Kidney tubule cell (primary cell): ENCODE data around the gene PHETA1.
"Not testable (repeated sequence)": the region's sequence is repeated elsewhere in the genome, so short reads cannot be mapped to it uniquely, and the experiment has no call there.

Experiments used
- DNase-seq: peaks from one replicate; pipeline ENCODE4 v3.0.0-alpha.2; 2018; ENCODE audit warnings: low spot score

Gene PHETA1

GRCh38 chr12:111349101-111349747 is 19.7 kb downstream of the PHETA1 start:
- DNase-seq, result no peak

GRCh38 chr12:111347891-111348644 is 20.8 kb downstream of the PHETA1 start:
- DNase-seq, result no peak

- no peak for DNase-seq
These were observed 24.5 kb downstream of the PHETA1 start for GRCh38 chr12:111344254-111344875.

- no peak for DNase-seq
These were observed 25.7 kb downstream of the PHETA1 start for GRCh38 chr12:111343181-111343580.

DNA sequence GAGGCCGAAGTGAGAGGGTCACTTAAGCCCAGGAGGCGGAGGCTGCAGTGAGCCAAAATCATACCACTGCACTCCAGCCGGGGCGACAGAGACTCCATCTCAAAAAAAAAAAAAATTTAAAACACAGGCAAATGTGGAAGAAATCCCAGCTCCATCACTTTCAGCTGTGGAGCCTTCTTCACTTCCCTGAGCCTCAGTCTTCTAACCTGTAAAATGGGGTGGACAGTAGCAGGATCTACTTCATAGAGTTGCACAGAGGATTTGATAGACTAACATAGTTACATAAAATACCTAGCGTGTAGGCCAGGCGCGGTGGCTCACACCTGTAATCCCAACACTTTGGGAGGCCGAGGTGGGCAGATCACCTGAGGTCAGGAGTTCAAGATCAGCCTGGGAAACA is 26.5 kb downstream of the PHETA1 start:
- DNase-seq, result no peak

DNA sequence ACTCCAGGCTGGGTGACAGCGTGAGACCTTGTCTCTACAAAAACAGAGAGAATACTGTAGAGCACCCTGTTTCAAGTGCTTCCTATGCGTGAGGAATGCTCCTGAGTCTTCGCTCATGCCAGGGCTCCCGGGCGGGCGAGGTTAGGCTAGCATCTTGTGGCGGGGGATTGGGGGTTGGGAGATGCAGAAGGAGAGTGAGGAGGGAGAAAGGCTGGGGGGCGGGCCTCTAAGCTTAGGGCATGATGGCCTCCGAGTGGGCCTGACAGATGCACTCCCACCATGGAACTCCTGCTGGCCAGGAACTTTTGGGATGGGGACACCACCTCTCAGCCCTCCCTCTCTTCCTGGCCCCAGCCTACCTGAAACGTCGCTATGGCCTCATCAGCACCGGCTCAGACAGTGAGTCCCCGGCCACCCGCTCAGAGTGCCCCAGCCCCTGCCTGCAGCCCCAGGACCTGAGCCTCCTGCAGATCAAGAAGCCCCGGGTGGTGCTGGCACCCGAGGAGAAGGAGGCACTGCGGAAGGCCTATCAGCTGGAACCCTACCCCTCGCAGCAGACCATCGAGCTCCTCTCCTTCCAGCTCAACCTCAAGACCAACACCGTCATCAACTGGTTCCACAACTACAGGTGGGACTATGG is 27.3 kb downstream of the PHETA1 start:
- DNase-seq, result no peak

DNA sequence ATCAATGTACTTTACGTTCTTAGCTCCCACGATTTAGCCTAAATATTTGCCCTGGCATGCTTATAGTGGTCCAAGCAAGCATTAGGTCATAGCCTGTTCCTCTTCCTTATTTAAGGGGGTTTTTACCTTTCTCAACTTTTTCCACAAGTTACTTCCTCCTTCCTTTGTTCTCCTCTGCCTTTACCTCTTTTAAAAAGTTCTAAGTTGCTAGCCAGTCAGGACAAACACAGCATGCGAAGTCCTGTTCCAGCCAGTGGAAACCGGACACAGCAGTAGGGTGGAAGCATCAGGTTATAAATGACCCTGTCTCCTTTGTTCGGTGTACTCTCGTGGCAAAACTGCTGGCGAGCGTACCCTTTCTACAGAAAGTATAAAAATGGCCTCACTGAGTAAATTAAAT is 28.2 kb downstream of the PHETA1 start:
- DNase-seq, result not testable (repeated sequence)

- no peak for DNase-seq
These were observed 28.7 kb downstream of the PHETA1 start for GRCh38 chr12:111340231-111340630.

GRCh38 chr12:111339321-111339938 is 29.5 kb downstream of the PHETA1 start:
- DNase-seq, result no peak

DNA sequence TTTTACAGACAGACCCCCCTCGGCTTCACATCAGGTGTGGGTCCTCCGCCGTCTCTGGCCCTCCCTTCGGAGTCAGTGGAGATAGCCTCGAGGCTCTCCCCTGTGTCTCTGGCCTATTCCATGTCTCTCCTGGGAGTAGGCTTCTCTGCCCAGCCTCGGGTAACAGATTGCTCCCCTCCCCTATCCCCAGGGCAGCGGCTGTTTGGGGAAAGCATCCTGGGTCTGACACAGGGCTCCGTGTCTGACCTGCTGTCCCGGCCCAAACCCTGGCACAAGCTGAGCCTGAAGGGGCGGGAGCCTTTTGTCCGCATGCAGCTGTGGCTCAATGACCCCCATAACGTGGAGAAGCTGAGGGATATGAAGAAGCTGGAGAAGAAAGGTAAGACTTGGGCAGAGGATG is 30.8 kb downstream of the PHETA1 start:
- no peak for DNase-seq

DNA sequence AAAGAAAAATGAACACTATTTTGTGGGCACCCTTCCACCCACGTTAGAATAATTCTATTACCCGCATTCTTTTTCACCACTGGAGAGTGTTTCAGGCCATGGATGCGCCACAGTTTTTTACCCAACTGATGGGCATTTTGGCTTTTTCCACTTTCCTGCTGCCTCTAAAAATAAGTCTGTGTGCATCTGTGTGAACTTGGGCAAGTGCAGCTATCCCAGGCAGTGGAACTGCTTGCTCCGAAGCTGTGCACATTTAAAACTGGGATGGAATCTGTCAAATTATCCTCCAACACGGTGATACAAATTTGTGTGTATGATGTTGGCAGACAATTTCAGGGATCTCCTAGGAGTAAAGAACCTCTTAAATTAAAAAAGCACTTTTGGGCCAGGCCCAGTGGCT is 31.5 kb downstream of the PHETA1 start:
- no peak for DNase-seq

- not testable (repeated sequence) for DNase-seq
These were observed 32.5 kb downstream of the PHETA1 start for GRCh38 chr12:111336411-111336810.

DNA sequence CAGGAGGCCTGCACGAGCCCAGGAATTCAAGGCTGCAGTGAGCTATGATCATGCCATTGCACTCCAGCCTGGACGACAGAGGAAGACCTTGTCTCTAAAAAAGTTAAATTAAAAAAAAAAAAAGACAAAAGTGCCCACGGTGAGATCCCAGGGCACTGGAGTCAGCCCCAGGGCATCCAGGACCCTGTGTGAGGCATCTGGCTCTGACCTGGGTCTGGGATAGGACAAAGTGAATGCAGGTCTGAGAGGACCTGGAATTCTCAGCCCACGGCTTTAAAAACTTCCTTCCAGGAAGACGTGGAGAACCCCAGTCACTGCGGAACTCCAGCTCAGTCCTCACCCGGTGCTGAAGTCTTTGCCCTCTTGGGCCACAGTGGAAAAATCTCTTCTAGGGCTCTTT is 33.1 kb downstream of the PHETA1 start:
- no peak for DNase-seq

DNA sequence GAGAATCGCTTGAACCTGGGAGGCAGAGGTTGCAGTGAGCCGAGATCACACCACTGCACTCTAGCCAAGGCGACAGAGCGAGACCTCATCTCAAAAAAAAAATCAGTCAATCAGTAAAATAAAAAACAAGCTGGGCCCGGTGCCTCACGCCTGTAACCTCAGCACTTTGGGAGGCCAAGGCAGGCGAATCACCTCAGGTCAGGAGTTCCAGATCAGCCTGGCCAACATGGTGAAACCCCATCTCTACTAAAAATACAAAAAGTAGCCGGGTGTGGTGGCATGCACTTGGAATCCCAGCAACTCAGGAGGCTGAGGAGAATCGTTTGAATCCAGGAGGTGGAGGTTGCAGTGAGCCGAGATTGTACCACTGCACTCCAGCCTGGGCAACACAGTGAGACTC is 33.6 kb downstream of the PHETA1 start:
- not testable (repeated sequence) for DNase-seq

GRCh38 chr12:111334393-111334915 is 34.4 kb downstream of the PHETA1 start:
- no peak for DNase-seq

DNA sequence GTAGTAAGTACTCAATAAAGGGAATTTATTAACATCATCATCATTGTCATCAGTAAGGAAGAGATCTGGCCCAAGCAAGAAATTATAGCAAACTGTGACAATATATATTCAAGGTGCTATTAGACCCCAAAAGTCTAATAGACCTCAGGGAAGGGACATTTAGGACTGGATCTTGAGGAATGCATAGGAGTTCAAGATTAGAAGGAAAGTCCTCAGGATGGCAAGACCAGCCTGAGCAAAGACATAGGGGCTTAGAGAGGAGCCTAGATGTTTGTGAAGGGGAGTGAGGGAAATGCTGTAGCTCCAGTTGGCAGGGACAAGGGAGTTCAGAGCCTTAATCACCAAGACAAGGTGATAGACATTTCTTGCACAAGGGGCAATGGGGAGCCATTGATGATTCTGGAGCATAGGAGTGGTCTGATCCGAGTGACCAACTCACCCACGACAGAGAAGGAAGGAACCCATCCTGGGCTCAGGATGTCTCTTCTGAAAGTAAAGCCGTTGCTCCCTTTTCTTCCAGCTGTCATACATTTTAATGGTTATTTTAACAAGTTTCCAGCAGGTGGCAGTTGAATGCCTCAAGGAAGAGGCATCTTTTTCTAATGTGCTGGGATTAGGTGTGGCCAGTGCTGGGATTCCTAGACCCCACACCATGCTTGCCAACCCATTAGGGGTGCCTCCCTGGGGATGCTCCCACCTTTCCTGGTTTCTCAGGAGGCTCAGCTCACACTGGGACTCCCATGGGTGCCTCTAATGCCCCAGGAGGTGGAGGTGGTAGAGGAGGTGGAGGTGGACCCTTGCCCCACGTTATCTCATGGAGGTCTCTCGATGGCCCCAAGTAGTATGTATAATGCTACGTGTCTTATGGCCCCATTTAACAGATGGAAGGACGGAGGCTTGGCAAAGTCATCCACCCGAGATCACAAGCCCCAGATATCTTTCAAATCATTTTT is 37.8 kb downstream of the PHETA1 start:
- peak; percentile 63 for DNase-seq

DNA sequence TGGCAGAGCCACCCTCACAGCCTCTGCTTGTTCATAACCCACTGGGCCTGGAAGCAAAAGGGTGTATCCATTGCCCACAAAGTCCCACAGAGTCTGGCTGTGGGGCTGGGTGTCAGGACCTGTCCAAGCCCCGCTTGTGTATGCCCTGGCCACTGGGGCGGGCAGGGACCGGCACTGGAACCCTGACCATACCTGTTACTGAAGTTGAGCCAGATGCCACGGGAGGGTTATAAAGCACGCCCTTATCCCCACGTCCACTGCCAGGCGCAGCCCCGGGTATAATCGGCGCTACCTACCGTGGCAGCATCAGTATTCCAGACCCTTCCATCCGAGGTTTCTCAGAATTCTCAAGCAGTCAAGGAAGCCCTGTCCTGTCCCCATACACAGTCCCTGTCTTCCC is 40.8 kb downstream of the PHETA1 start:
- DNase-seq, result no peak

DNA sequence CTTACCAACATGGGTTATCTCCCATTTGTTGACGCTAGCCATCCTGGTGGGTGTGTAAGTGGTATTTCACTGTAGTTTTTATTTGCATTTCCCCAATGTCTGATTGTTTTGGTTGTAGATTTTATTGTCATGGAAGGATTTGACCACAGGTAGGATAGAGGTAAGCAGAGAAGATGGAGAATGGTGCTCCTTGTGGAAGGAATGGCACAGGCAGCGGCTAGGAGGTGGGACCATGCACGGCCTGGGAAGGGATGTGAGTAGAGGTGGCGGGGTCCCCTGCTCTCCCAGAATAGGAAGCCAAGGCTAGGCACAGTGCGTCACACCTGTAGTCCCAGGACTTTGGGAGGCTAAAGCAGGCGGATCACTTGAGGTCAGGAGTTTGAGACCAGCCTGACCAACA is 41.4 kb downstream of the PHETA1 start:
- DNase-seq, result no peak

DNA sequence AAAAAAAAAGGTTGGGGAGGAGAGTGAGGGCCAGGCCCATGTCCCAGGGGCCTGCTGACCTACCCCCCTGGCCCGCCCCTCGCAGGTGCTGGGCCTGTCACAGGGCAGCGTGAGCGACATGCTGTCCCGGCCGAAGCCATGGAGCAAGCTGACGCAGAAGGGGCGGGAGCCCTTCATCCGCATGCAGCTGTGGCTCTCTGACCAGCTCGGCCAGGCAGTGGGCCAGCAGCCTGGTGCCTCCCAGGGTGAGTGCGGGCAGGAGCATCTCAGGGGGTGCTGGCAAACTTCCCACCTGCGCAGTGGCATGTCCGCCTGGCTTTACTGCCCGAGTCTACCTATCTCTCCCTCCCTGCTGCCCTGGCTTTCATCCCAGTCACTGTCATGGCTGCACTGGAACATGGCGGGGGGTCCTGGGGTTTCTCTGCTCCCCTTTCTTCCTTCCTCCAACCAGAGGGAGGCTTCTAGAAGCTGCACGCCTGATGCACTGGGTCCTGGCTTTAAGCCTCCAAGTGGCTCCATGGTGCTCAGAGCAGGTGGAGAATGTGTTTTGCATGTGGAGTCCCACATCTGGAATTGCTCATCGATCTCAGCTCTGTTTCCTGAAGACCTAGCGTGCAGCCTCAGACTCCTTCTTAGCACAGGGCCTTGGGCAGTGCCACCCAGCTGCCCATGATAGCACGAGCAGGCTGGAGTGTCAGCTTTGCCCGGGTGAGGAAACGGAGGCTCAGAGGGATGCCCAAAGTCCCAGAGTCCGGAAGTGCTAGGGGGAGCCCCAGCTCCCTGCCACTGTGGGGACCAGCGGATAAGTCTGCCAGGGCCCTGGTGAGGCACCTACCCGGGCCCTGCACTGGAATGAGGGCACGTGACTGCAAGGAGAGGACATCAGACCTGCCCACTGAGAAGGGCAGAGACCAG is 46.3 kb downstream of the PHETA1 start:
- DNase-seq, result peak; percentile 12

DNA sequence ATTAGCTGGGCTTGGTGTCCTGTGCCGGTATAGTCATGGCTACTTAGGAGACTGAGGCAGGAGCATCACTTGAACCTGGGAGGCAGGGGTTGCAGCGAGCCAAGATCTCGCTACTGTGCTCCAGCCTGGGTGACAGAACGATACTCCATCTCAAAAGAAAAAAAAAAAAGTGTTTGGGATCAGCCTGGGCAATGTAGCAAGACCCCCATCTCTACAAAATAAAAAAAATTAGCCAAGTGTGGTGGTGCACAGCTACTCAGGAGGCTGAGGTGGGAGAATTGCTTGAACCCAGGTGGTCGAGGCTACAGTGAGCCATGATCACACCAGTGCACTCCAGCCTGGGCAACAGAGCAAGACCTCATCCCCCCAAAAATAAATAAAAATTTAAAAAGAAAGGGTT is 47.6 kb downstream of the PHETA1 start:
- DNase-seq, result no peak
